ELF-1 (cell line): ENCODE results near the gene GTPBP4.

Experiments used
- DNase-seq: peaks from one replicate; pipeline ENCODE4 v3.0.0-alpha.2; 2016; ENCODE audit warnings: low read depth, low spot score

Gene GTPBP4

GRCh38 chr10:987870-988666 is at the start of gene GTPBP4:
Gene GTPBP4 (plus strand): TSS chr10:988434. CDS start chr10:988480, 46 bp downstream.
- DNase-seq = peak; percentile 95

- DNase-seq = no peak
These were observed 49.1 kb upstream of the GTPBP4 start for GRCh38 chr10:938941-939678.

- no peak for DNase-seq
These were observed 44.8 kb upstream of the GTPBP4 start for GRCh38 chr10:943334-944033.

- no peak for DNase-seq
These were observed 44.0 kb upstream of the GTPBP4 start for GRCh38 chr10:944034-944831.

DNA sequence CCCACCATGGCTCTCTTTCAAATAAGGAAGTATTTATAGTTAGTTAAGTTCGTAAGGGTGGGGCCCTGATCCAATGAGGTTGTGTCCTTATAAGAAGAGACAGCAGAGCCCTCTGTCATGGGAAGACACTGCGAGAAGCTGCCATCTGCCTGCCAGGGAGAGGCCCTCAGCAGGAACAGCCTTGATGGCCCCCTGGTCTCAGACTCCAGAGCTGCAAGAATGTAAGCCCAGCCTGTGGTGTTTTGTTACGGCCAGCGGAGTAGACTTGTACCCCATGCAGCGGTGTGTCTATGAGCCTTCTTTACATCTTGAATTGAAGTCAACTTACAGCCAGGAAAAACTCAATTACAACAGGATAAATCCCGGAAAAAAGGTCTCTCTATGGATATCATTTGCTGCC is 42.5 kb upstream of the GTPBP4 start:
- no peak for DNase-seq

DNA sequence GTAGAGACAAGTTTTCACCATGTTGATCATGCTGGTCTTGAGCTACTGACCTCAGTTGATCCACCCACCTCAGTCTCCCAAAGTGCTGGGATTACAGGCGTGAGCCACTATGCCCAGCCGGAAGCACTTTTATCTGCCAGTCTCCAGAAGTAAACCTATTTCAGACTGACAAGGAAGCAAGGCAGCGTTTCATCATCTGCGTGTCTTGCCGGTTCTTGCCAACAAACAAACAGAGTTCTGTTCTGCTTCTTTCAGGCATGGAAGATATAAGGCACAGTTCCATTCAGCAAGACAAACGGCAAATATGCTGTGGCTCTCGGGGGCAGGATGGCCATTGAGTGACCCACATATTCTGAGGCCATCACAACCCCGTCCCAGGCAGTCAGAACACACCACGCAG is 41.2 kb upstream of the GTPBP4 start:
- no peak for DNase-seq

GRCh38 chr10:947881-948280 is 40.4 kb upstream of the GTPBP4 start:
- DNase-seq = no peak

- DNase-seq = no peak
These were observed 39.9 kb upstream of the GTPBP4 start for GRCh38 chr10:948347-948746.

GRCh38 chr10:949446-949845 is 38.8 kb upstream of the GTPBP4 start:
- no peak for DNase-seq

- no peak for DNase-seq
These were observed 34.4 kb upstream of the GTPBP4 start for GRCh38 chr10:953836-954235.

- DNase-seq = no peak
These were observed 33.8 kb upstream of the GTPBP4 start for GRCh38 chr10:954396-954795.

GRCh38 chr10:955127-955819 is 33.0 kb upstream of the GTPBP4 start:
- DNase-seq = no peak

GRCh38 chr10:955820-956217 is 32.4 kb upstream of the GTPBP4 start:
- no peak for DNase-seq

- DNase-seq = no peak
These were observed 30.1 kb upstream of the GTPBP4 start for GRCh38 chr10:958106-958505.

DNA sequence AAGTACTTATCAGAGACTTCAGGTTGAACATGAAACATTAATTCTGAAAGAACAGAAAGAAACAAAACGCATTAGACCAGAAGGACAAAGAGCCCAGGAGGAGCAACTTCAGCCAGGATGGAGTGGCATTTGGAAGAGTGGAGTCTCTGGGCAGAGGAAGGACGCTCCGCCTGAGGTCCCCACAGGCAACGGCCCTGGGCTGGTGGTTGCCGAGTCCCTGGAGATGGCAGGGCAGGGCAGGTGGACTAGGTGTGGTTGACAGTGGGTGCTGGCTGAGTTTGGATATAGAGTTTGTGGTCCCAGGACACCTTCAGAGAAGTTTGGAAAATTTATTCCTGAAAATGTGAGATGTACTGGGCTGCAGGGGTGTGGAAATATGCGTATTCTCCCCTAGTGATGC is 29.4 kb upstream of the GTPBP4 start:
- DNase-seq = no peak

GRCh38 chr10:962342-962741 is 25.9 kb upstream of the GTPBP4 start:
- DNase-seq = no peak

- no peak for DNase-seq
These were observed 25.0 kb upstream of the GTPBP4 start for GRCh38 chr10:963186-963585.

DNA sequence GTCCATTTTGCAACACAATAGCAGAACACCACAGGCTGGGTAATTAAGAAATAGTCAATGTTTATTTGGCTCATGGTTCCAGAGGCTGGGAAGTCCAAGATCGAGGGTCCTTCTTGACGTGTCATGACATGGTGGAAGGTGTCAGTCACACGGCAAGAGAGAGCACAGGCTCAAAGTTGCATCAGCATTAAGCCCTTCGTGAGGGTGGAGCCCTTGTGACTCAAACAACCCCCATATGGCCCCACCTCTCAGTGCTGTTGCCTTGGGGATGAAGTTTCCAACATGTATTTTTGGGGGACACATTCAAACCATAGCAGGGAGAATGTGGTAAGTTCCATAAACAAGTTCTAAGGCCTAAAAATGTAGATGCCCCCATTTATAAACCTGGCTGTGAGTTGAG is 24.6 kb upstream of the GTPBP4 start:
- no peak for DNase-seq

GRCh38 chr10:964321-964987 is 23.8 kb upstream of the GTPBP4 start:
- DNase-seq = no peak

DNA sequence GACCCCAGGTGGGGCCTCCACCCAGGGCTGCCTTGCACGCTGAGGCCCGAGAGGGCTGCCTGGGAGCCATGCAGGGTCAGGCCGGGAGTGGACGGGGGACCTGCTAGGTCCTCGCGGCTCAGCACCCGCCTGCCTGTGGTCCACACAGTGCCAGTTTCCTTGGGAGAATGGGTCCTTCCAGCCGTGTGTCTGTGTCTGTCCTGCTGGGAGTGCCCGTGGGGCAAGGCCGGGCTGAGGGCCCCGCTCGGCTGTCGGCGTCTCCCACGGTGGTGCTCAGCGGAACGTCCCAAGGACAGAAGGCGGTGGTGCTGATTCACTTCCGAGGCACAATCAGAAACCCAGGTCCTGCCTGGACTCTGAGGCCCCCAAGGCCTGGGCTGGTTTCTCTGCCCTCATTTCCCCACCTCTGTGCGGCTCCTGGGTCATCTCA is 23.2 kb upstream of the GTPBP4 start:
- DNase-seq = no peak
